IMR-90 (cell line): ENCODE results near the gene NSD2. TPM values are rescaled to one million over a fixed set of nuclear protein-coding genes. Genes with fewer than 3 reads are reported as not detected.

Experiments
- ATAC-seq: fragments of 200-7000 bp; cut with Tn5 transposase; 2 replicates; pipeline ENCODE4 v1.9.1; 2020; ENCODE audit warnings: low read depth, mild to moderate bottlenecking, moderate library complexity
- BruUV-seq: library from RNA; stranded (reverse); fragments of 400-500 nt; replicated peaks from 2 replicates; lab custom pipeline; 2021; lab: Mats Ljungman, UMichigan
- CTCF ChIA-PET: fragments of 300-600 bp; formaldehyde crosslinking; extraction: SDS; loops from one replicate; lab custom pipeline; 2021; ENCODE audit warnings: antibody characterized with exemption; lab: Yijun Ruan, JAX
- POLR2A ChIA-PET: fragments of 300-600 bp; sonication (Branson Sonifier 250); formaldehyde crosslinking; loops from one replicate; lab custom pipeline; 2022; ENCODE audit warnings: antibody characterized with exemption; ENCODE audit not compliant: unreplicated experiment; lab: Charles Lee
- DNase-seq: peaks from one replicate; pipeline ENCODE4 v3.0.0; 2013
- H2AFZ ChIP-seq: replicated peaks from 2 replicates; pipeline ENCODE3; 2013; ENCODE audit warnings: low read length, mild to moderate bottlenecking; ENCODE audit not compliant: poor library complexity
- H2AK5ac ChIP-seq: 2 replicates; pipeline ENCODE4 v1.6.1; 2013; ENCODE audit warnings: low read depth, low read length, inconsistent platforms
- H2AK9ac ChIP-seq: replicated peaks from 2 replicates; pipeline ENCODE3; 2013; ENCODE audit warnings: mild to moderate bottlenecking, low read depth, low read length, moderate library complexity; ENCODE audit not compliant: poor library complexity
- H2BK120ac ChIP-seq: 2 replicates; pipeline ENCODE4 v1.6.1; 2013; ENCODE audit warnings: low read depth, low read length, inconsistent platforms
- H2BK15ac ChIP-seq: 3 replicates; pipeline ENCODE4 v1.6.1; 2013; ENCODE audit warnings: low read depth, low read length, inconsistent platforms
- H2BK20ac ChIP-seq: 2 replicates; pipeline ENCODE4 v1.6.1; 2013; ENCODE audit warnings: low read depth, mild to moderate bottlenecking, inconsistent platforms, low read length, moderate library complexity
- H2BK5ac ChIP-seq: 2 replicates; pipeline ENCODE4 v1.6.1; 2013; ENCODE audit warnings: mild to moderate bottlenecking, low read depth, low read length, inconsistent platforms; ENCODE audit not compliant: poor library complexity, severe bottlenecking
- H3K14ac ChIP-seq: replicated peaks from 2 replicates; pipeline ENCODE4 v1.6.1; 2013; ENCODE audit warnings: low read depth, low read length, inconsistent platforms
- H3K18ac ChIP-seq: 2 replicates; pipeline ENCODE4 v1.6.1; 2013; ENCODE audit warnings: low read depth, low read length, control low read depth
- H3K23ac ChIP-seq: 2 replicates; pipeline ENCODE4 v1.6.1; 2013; ENCODE audit warnings: low read depth, low read length, inconsistent platforms
- H3K27ac ChIP-seq: 2 replicates; pipeline ENCODE4 v1.5.1; 2013; ENCODE audit warnings: mild to moderate bottlenecking, control low read depth, low read length; ENCODE audit not compliant: insufficient read depth
- H3K27me3 ChIP-seq: 2 replicates; pipeline ENCODE4 v1.6.1; 2013; ENCODE audit warnings: low read length; ENCODE audit not compliant: control insufficient read depth, insufficient read depth
- H3K36me3 ChIP-seq: 2 replicates; pipeline ENCODE4 v1.6.1; 2013; ENCODE audit warnings: low read length, mixed read lengths; ENCODE audit not compliant: control insufficient read depth, insufficient read depth
- H3K4ac ChIP-seq: 2 replicates; pipeline ENCODE4 v1.6.1; 2013; ENCODE audit warnings: low read depth, low read length, inconsistent platforms
- H3K4me1 ChIP-seq: 2 replicates; pipeline ENCODE4 v1.6.1; 2013; ENCODE audit warnings: low read length, mixed read lengths; ENCODE audit not compliant: control insufficient read depth, insufficient read depth
- H3K4me2 ChIP-seq: 2 replicates; pipeline ENCODE4 v1.6.1; 2013; ENCODE audit warnings: low read depth, mild to moderate bottlenecking, control low read depth, low read length, moderate library complexity
- H3K4me3 ChIP-seq: 2 replicates; pipeline ENCODE4 v1.5.1; 2013; ENCODE audit warnings: low read depth, mild to moderate bottlenecking, control low read depth, low read length, moderate library complexity; ENCODE audit not compliant: insufficient read depth
- H3K56ac ChIP-seq: 2 replicates; pipeline ENCODE4 v1.6.1; 2013; ENCODE audit warnings: low read length, inconsistent platforms; ENCODE audit not compliant: insufficient read depth; ENCODE audit errors: extremely low read depth
- H3K79me1 ChIP-seq, 2 experiments: 2 replicates each; pipeline ENCODE4 v1.6.1; 2013; ENCODE audit warnings: low read length in 2 of 2, inconsistent platforms in 1 of 2, low read depth in 1 of 2
- H3K9ac ChIP-seq: 2 replicates; pipeline ENCODE4 v1.6.1; 2013; ENCODE audit warnings: low read depth, low read length, control low read depth
- H3K9me1 ChIP-seq: 2 replicates; pipeline ENCODE4 v1.6.1; 2013; ENCODE audit warnings: low read length, inconsistent platforms; ENCODE audit not compliant: insufficient read depth
- H3K9me3 ChIP-seq: 2 replicates; pipeline ENCODE4 v1.6.1; 2013; ENCODE audit warnings: low read length; ENCODE audit not compliant: control insufficient read depth, insufficient read depth
- H4K20me1 ChIP-seq: 2 replicates; pipeline ENCODE4 v1.6.1; 2013; ENCODE audit warnings: low read length, inconsistent platforms; ENCODE audit not compliant: insufficient read depth
- H4K5ac ChIP-seq: 2 replicates; pipeline ENCODE4 v1.6.1; 2013; ENCODE audit warnings: mild to moderate bottlenecking, low read depth, low read length, control low read depth
- H4K8ac ChIP-seq, 2 experiments: 2 replicates each; pipeline ENCODE4 v1.6.1; 2013; ENCODE audit warnings: low read depth in 2 of 2, low read length in 2 of 2, control low read depth in 1 of 2, inconsistent platforms in 1 of 2
- H4K91ac ChIP-seq: 2 replicates; pipeline ENCODE4 v1.6.1; 2013; ENCODE audit warnings: low read depth, low read length, inconsistent platforms; ENCODE audit not compliant: insufficient read depth
- CTCF ChIP-seq: conservative IDR thresholded peaks from 2 replicates; pipeline ENCODE4 v1.5.1; 2012; ENCODE audit warnings: mild to moderate bottlenecking, low read depth, low read length, improper control_type of control experiment
- MAZ ChIP-seq: IDR thresholded peaks from 2 replicates; pipeline ENCODE4 v1.6.1; 2012; ENCODE audit warnings: low read depth, mild to moderate bottlenecking, low read length, improper control_type of control experiment, moderate library complexity, borderline replicate concordance
- MXI1 ChIP-seq: IDR thresholded peaks from 2 replicates; pipeline ENCODE4 v1.6.1; 2012; ENCODE audit warnings: low read depth, mild to moderate bottlenecking, low read length, moderate library complexity, borderline replicate concordance
- POLR2A ChIP-seq: IDR thresholded peaks from 2 replicates; pipeline ENCODE4 v1.6.1; 2012; ENCODE audit warnings: mild to moderate bottlenecking, low read depth, low read length
- RCOR1 ChIP-seq: IDR thresholded peaks from 2 replicates; pipeline ENCODE4 v1.6.1; 2012; ENCODE audit warnings: mild to moderate bottlenecking, low read length, improper control_type of control experiment; ENCODE audit not compliant: insufficient replicate concordance
- RFX5 ChIP-seq: IDR thresholded peaks from 2 replicates; pipeline ENCODE4 v1.8.0; 2012; ENCODE audit warnings: low read depth, mild to moderate bottlenecking, low read length, moderate library complexity
- WGBS, 2 experiments: methylation state at CpG; one replicate each; pipeline versions ENCODE4 v1.1.5 to v1.1.7; 2013; ENCODE audit warnings: missing lambda C conversion rate in 2 of 2; ENCODE audit not compliant: insufficient read length in 1 of 2; ENCODE audit errors: extremely low coverage in 2 of 2; 5-methylcytosine and 5-hydroxymethylcytosine counted together
- dilution Hi-C: fragments of 300-500 bp; cut with HindIII; formaldehyde crosslinking; loops from one replicate; pipeline ENCODE4 v1.14.3; 2018; ENCODE audit warnings: low sequenced_read_pairs; ENCODE audit not compliant: unreplicated experiment
- in situ Hi-C: fragments of 300-500 bp; cut with MboI; formaldehyde crosslinking; loops from 3 replicates; pipeline ENCODE4 v1.14.3; 2019; ENCODE audit warnings: low sequenced_read_pairs, inconsistent platforms, mixed read lengths
- intact Hi-C: fragments of 100-400 bp; cut with micrococcal nuclease; formaldehyde crosslinking; loops from 2 replicates; pipeline ENCODE4 v1.10.0; 2022
- polyA plus RNA-seq, 3 experiments: library from polyadenylated mRNA; depleted of rRNA; stranded (reverse); fragments of >200 nt; gene quantifications; 2 replicates each; pipeline ENCODE4 v1.2.3, GENCODE V29; 2012; ENCODE audit warnings: low replicate concordance in 1 of 3
- total RNA-seq: library from RNA; depleted of rRNA; stranded (reverse); fragments of >200 nt; gene quantifications from 2 replicates; pipeline ENCODE4 v1.2.3, GENCODE V29; 2012
- TF ChIP-seq, protein P1 (sequence below): fragments of 150-350 bp; IDR thresholded peaks from 2 replicates; pipeline ENCODE4 v1.6.1; 2017; ENCODE audit warnings: mild to moderate bottlenecking, antibody characterized with exemption, low read length, low read depth

NSD2 gene
- total and polyA plus RNA-seq, 2 of the 4 experiments (the other 2 are of a cell fraction) = 35.9 to 68.1 TPM

GRCh38 chr4:2008921-2009650 lies 137.9 kb downstream of the NSD2 start, which contains the start of gene NELFA:
NELFA (minus strand) TSS chr4:2008974; CDS start chr4:2008959, 15 bp downstream.
- peak within 1 kb of the TSS; percentile 98 for H3K27ac ChIP-seq
- peak within 1 kb of the TSS; percentile 91 for H3K4ac ChIP-seq
- H3K9ac ChIP-seq = peak within 1 kb of the TSS; percentile 100
- WGBS, 2 experiments = 1% methylated on average over 56 of the region's 95 CpGs; no CpG with 5 or more reads in 1 of the 2 experiments
- H3K9me3 ChIP-seq = no peaks in the 10 kb centered on the region
- peak; percentile 18; the same call in 1 of the 2 replicates for TF ChIP-seq POLR2A
- no peak for TF ChIP-seq RFX5
- peak; percentile 54; the same call in 1 of the 2 replicates for TF ChIP-seq MXI1
- TF ChIP-seq, protein P1, sequence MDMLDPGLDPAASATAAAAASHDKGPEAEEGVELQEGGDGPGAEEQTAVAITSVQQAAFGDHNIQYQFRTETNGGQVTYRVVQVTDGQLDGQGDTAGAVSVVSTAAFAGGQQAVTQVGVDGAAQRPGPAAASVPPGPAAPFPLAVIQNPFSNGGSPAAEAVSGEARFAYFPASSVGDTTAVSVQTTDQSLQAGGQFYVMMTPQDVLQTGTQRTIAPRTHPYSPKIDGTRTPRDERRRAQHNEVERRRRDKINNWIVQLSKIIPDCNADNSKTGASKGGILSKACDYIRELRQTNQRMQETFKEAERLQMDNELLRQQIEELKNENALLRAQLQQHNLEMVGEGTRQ = no peak
- TF ChIP-seq RCOR1 = peak; percentile 63
- TF ChIP-seq CTCF = peak; percentile 24
- TF ChIP-seq MAZ = no peak
- H3K14ac ChIP-seq = peak within 1 kb of the TSS; percentile 86
- H3K36me3 ChIP-seq = peaks cover 6% of the 10 kb centered on the region
- dilution Hi-C loops (no loop called here), intact Hi-C loops (no loop called here), in situ Hi-C loops (no loop called here)
- peak within 1 kb of the TSS; percentile 100 for H3K4me3 ChIP-seq
- H2BK15ac ChIP-seq = no peak within 1 kb of the TSS
- peak within 1 kb of the TSS; percentile 90 to 100 for H4K8ac ChIP-seq
- H3K56ac ChIP-seq = peak within 1 kb of the TSS; percentile 62; the same call in 1 of the 2 replicates
- POLR2A ChIA-PET = no interaction called here
- H4K5ac ChIP-seq = peak within 1 kb of the TSS; percentile 99
- H2AK9ac ChIP-seq = peak within 1 kb of the TSS; percentile 91
- peak within 1 kb of the TSS; percentile 100 for H2AFZ ChIP-seq
- H3K79me1 ChIP-seq = peaks cover 20 to 39% of the 10 kb centered on the region in 2 experiments
- peak within 1 kb of the TSS; percentile 87; the same call in 1 of the 2 replicates for H2BK120ac ChIP-seq
- H3K27me3 ChIP-seq = no peaks in the 10 kb centered on the region
- H3K18ac ChIP-seq = peak within 1 kb of the TSS; percentile 98
- DNase-seq (peak; percentile 91), ATAC-seq (peak; percentile 95)
- no peak within 1 kb of the TSS for H2BK20ac ChIP-seq
- H4K20me1 ChIP-seq = peaks cover 19% of the 10 kb centered on the region
- peak within 1 kb of the TSS; percentile 93; the same call in 1 of the 2 replicates for H4K91ac ChIP-seq
- CTCF ChIA-PET = no interaction called here
- peaks cover 4% of the 10 kb centered on the region for H3K9me1 ChIP-seq
- peaks cover 6% of the 10 kb centered on the region; the same call in 1 of the 2 replicates for H3K4me1 ChIP-seq
- H2AK5ac ChIP-seq = peak within 1 kb of the TSS; percentile 90
- H2BK5ac ChIP-seq = peak within 1 kb of the TSS; percentile 97
- H3K4me2 ChIP-seq = peak within 1 kb of the TSS; percentile 78
- peak within 1 kb of the TSS; percentile 86 for H3K23ac ChIP-seq
- no TSS peak for BruUV-seq
